GM19467 (cell line): ENCODE data around the gene TCAP.

Experiments
- ATAC-seq: cut with Tn5 transposase; IDR thresholded peaks from one replicate; pipeline ENCODE4 v1.9.1; 2021; ENCODE audit warnings: mild to moderate bottlenecking, moderate library complexity; ENCODE audit not compliant: unreplicated experiment

The TCAP gene

DNA sequence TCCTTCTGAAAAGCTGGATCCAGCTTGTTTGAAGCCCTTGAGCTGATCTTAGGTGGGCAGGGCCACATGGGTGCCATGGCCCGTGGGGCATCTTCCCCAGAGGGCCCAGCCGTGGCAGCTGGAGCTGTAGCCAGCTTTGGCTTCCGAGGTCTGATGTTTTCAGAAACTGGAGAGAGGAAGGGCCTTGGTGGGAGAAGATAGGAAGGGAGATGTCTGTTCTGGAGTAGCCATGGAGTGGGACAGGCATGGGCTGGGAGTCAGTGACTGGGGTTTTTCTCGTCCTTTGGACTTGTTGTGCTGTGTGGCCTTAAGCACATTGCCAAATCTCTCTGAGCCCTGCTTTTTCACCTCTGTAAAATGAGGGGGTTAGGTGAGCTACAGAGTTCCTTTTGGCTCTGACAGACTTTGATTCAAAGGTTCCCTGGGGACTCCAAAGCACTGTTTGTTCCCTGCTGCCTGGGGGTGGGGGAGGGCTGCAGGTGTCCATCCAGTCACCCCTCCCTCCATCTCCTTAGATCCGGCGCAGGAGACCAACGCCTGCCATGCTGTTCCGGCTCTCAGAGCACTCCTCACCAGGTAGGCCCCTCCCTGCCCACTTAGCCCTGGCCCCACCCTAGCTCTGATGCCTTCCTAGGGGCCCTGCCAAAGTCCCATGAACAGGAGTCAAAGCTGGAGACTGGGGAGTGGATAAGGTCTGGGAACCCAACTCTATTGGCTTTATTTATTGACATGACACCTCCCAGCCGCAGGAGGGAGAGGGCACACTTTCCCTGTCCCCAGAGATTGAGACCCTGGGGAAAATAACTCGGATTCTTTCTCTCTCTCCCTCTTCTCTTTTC lies 36.3 kb upstream of the TCAP start:
- no peak for ATAC-seq

DNA sequence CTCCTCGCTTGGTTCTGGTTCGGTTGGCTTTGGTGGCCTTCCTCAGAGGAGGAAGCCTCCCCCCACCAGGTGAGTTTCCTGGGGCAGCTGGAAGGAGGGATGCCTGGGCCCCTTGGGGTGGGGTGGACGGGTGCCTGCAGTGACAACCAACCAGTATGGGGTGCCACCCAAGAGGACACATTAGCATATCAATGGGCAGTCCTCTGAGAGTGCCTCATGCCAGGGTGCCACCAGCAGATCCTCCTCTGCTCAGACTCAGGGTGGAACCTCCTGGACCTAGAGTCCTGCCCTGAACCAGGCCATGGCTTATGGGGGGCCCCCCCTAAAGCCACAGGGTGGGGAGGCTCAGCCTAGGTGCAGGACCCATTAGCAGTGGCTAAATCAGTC lies 35.7 kb upstream of the TCAP start:
- ATAC-seq = no peak

DNA sequence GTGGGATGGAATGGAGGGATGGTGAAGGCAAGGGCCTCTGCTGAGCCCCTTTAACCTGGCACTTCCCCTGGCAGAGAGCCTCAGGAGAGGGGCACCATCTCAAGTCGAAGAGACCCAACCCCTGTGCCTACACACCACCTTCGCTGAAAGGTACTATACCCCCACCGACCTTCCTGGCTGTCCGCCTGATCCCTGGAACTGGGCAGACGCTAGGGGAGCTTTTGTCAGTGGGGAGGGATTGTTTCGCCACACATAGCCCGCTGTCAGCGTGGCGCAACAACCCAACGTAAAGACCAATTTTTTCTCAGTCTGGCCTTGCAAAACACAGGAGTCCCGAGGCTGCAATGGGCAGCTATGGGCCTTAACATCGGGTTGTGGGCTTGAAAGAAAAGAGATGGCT lies 35.3 kb upstream of the TCAP start:
- no peak for ATAC-seq

DNA sequence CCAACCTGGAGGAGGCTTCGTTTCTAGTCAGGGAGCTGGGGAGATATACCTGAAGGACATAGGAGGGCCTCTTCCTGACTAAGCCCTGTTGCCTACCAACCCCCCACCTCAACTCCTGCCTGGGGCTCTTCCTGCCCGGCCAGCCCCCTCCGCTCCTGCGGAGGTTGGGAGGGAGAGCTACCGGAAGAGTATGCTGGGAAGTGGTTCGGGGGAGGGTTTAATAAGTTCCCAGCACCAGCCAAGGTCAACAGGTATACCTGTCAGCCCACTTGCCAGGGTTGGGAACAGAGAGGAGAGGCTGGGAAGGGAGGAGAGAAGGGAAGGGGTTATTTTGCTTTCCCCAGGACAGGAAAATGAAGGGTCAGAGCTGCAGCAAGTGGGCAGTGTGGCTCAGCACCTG lies 33.7 kb upstream of the TCAP start:
- no peak for ATAC-seq

DNA sequence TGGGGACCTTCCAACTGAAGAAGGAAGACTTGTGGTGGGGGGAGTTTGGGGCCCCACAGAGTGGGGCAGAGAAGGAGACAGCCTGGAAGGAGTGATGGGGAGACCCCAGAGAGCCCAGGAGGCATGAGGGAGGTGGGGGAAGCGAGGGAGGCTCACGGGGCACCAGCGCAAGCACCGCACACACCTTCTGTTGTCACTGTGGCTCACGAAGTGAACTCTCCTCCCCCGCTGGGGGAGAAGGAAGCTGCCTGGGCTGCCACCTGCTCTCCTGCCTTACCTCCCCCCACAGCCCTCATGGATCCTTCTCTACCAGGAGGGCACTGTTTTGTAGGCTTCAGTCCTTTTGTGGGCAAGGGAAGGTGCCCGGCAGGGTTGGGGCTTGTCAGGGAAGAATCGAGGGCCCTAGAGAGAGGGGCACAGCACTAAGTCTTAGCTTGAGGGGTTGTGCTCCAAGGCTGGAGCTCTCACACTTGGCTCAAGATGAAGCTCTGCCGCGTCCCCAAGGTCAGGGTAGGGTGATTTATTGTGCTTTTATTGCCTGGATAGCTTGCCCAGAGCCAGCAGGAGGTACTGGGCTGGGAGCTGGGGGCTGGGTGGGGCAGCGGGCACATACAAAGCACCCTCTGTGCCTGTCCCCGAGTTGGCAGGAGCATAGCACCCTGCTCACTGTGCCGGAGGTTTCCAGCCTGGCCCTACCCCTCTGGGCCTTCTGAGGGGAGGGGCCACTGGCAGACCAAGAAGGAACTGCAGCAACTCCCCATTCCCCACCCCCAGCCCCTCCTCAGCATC lies 32.8 kb upstream of the TCAP start:
- ATAC-seq = no peak

DNA sequence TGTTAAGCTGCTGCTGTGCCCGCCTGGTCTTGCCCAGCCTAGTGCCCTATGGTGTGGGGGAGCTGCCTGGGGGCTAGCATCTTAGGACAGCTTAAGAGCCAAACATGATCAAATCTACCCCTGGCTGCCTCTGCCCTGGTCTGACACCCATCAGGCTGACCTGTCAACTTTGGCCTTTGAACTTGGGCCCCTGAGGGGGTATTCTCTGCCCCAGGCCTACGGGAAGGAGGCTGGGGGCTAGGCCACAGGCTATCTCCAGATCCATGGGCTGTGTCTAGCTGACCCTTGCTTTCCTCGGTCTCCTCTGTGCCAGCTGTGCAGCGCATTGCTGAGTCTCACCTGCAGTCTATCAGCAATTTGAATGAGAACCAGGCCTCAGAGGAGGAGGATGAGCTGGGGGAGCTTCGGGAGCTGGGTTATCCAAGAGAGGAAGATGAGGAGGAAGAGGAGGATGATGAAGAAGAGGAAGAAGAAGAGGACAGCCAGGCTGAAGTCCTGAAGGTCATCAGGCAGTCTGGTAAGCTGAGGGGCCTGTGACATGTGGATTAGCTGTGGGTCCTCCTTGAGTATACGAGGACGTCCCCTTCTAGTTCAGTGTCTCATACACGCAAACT lies 31.5 kb upstream of the TCAP start:
- ATAC-seq = no peak

DNA sequence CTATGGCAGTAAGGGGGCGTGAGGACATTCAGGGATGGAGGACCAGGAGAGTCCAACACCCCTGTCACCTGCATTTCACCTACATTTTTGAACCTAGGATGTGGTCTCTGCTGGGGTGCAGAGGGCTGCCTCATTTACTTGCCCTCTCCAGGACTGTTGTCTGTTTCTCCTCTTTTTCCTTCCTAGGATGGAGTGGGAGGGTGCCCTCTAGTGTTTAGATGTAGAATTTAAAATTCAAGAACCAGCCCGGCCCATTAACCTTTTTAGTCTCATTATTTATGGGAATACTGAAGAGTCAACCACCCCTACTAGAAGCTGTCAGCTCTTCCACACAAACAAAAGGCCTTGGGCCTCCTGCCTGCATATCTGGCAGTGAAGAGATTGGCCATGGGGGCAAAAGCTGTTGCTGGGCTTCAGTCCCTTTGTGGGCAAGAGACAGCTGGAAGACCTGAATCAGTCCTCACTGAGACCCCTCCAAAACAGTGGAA lies 30.7 kb upstream of the TCAP start:
- no peak for ATAC-seq

DNA sequence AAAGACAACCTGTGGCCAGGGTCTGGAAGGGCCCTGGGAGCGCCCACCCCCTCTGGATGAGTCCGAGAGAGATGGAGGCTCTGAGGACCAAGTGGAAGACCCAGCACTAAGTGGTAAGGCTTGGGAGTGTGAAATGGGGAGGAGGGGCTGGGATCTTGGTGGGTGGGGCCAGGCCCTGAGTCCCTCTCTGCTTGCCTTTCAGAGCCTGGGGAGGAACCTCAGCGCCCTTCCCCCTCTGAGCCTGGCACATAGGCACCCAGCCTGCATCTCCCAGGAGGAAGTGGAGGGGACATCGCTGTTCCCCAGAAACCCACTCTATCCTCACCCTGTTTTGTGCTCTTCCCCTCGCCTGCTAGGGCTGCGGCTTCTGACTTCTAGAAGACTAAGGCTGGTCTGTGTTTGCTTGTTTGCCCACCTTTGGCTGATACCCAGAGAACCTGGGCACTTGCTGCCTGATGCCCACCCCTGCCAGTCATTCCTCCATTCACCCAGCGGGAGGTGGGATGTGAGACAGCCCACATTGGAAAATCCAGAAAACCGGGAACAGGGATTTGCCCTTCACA lies 29.5 kb upstream of the TCAP start:
- no peak for ATAC-seq

DNA sequence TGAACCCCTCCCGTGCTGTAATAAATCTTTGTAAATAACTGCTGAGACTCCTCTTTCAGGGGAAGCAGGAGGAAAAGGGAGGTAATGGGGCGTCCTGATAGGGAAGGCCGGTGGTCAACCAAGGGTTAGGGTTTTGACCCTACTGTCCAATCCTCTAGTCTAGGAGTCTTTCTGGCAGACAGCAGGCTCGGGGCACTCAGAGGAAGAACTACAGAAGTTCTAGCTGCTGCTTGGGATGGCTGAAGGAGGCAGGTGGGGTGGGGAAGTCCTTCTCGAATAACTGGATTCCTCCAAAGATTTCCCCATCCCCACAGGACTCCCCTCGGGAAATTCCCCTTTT lies 28.6 kb upstream of the TCAP start:
- ATAC-seq = no peak

DNA sequence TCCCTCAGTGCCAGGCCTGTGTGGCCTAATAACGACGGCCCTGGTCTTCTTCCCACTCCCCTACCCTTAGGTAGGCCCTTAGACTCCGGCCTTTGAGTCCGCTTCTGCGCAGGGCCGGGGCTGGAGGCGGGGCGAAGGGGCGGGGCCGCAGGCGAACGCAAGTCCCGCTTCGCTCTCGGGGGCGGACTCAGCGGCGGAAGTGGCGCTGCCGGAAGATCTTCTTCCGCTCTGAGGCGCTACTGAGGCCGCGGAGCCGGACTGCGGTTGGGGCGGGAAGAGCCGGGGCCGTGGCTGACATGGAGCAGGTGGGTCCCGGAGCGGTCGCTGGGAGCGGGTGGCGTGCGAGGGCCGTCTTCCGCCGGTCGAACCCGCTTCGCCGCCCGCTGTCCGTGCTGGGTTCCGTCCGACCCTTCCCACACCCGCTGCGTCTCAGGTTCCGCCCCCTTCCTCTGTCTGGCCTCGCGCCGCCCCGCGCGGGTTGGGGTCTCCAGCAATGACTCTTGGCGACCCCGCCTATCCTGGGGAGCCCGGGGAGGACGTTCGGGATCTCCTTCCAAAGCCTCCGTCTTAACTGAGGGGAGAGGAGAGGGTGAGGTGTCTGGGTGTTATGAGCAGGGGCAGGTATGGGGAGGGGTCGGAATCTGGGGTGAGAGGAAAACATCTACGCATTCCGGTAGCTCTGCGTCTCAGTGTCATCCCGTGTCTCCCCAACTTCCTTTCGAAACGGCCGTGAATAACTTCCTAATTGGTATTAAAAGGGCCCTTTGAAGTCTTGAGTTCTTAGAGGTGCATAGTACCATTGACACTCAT lies 28.0 kb upstream of the TCAP start, which contains the start of gene STARD3:
STARD3 (plus strand) TSS at position 218 of the 810 bp plus-strand sequence. CDS start 16,388 bp downstream, outside the sequence.
- ATAC-seq = peak; percentile 70

DNA sequence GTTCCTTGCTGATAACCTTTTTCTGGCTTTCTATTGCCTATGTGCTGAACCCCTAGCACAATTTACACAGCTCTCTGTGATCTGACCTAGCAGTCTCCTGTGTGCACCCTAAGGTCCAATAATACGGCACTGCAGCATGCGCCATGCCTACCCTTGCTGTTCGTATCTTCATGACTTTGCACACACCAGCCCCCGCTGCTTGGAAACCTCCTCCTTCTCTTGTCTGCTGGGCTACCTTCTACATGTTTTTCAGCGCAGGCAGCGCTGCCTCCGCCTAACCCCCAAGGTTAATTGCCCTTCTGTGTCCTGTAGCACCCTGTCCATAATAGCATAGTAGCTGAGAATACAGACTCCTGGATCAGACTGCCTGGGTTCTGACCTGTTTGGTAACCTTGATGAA lies 26.8 kb upstream of the TCAP start:
- no peak for ATAC-seq

DNA sequence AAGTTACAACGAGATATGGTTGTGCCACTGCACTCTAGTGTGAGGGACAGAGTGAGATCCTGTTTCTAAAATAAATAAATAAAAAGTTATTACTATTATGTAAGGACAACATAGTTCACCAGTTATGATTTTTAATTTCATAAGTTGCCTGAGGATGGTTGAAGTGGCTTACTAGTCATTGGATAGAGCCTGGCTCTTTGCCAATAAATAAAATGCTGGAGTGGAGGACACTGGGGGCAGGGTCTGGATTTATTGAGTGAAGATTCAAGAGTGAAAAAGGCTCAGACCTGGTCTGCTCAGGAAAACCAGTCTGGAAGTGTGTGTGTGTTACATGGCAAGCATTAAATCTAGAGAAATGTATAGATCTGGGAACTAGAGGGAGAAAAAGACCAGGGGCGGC lies 26.1 kb upstream of the TCAP start:
- ATAC-seq = no peak

DNA sequence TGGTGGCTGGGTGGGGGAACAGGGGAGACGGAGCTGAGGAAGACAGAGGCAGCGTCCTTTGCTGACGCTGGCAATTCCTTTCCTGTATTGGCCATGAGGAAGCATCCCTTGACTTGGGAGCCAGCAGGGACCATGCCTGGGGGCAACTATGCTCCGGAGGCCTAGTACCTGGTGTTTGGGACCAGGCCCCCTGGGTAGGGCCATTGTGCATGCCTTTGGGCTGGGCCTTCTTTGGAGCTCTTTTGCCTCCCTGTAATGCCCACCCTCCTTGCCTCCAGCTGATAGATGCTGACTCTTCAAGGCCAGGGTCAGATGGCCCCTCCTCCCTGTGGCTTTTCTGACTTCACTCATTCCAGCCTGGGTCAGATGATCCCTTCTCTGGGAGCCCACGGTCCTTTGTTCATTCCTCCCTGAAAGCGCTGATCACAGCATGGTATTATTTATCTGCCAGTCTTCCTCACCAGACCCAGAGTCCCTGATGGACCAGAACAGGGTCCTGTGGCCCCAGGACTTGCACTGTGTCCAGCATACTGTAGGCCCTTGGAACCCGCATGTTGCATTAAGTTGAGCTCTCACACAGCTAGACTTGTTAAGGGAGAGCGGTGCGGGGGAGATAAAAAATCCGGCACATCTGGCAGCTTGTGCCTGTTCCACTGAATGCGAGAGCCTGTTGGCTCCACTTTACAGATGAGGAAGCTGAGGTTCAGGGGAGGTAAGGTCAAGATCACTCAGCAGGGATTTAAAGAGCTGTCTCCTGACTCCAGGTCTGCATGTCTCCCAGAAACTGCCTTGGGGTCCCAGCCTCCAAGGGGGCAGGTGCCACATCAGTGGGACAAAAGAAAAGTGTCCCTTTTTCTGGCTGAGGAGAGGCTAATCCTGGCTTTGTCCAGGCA lies 25.3 kb upstream of the TCAP start:
- no peak for ATAC-seq

DNA sequence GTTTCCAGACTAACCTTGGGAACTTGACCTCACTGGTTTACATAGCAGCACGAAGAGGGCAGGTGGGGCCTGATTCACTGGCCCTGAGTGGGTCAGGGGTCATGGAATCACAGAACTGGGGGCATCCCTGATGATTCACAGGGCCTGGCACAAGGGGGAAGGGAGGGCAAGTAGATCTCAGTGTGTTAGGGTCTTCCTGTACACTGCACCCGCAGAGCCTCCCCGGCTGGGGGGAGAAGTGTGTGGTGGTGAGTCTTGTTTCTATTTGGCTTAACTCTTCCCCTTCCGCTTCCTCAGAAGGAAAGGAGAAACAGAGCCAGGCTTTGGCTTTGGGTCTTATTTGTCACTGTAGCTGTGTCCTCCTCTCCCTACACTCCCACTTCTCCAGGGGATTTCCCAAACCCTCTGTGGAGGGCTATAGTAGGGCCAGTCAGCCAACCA lies 24.5 kb upstream of the TCAP start:
- no peak for ATAC-seq

DNA sequence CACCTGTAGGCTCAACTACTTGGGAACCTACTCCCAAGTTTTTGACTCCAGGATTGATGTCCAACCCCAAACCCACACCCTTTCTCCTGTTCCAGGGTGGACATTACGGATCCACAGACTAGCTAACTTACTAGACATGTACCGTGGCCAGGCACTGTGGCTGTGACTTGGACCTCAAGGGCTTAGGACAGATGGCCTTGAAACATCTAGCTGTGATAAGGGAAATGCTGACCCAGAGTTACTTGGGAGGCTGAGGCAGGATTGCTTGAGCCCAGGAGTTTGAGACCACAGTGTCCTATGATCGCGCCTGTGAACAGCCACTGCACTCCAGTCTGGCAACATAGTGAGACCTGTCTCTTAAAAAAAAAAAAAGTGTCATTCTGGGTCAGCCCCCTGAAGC lies 24.1 kb upstream of the TCAP start:
- ATAC-seq = no peak

DNA sequence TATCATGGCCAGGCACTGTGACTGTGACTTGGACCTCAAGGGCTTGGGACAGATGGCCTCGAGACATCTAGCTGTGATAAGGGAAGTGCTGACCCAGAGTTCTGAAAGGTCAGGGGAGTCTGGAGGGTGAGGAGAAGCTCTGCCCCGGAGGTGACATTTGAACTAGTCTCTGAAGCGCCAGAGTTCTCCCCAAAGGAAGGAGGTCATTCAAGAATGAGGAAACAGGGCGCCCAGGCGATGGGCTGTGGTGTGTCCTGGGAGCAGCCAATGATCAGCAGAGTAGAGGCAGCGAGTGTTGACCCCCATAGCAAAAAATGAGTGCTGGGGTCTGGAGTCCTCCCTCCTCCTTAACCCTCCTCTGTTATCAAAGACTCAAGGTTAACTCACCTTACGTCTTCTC lies 23.3 kb upstream of the TCAP start:
- ATAC-seq = no peak

DNA sequence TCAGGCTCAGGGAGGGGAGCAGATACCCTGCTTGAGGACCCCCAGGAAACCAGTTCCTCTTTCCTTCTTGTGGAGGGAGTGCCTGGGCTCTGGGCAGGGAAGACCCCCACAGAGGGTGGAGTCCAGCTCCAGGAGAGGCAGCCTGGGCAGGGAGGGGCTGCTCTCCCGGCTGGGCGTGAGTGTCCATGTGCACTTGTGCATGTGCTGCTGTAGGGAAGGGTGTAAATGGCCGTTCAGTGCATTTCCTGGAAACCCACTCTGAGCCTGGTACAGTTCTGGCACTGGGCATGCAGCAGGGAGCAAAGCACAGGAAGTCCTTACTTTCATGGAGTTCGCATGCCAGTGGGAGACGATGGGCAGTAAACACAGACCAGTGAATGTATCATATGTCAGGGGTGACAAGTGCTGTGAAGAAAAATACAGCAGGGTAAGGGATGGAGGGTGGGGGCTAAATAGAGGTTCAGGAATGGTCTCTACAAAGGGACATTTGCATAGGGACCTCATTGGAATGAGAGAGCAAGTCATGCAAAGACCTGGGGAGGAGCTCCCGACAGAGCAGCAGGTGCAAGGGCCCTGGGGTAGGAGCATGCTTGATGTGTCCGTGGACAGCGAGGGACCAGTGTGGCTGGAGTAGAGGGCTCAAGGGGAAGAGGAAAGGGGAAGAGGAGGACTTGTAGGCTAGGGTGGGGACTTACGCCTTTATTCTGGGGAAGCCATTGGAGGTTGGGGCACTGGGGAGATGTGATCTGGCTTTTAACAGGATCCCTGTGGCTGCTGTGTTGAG lies 22.7 kb upstream of the TCAP start:
- no peak for ATAC-seq

DNA sequence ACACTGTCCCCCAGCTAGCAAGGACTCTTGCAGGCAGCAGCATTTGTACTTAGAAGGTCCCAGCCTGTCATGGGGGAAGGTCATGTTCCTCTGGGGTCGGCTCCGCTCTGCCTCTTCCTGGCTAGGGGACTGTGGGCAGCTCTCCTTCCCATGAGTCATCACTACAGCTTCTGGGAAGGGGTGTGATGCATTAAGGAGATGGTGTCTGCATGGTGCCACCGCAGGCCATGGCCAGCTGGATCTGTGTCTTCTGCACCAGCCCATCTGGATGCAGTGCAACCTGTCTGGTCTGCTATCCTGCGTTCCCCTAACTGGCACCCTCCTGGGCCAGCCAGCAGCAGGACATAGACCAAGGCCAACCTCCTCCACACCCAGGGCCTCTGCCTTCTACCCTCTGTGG lies 21.9 kb upstream of the TCAP start:
- no peak for ATAC-seq

DNA sequence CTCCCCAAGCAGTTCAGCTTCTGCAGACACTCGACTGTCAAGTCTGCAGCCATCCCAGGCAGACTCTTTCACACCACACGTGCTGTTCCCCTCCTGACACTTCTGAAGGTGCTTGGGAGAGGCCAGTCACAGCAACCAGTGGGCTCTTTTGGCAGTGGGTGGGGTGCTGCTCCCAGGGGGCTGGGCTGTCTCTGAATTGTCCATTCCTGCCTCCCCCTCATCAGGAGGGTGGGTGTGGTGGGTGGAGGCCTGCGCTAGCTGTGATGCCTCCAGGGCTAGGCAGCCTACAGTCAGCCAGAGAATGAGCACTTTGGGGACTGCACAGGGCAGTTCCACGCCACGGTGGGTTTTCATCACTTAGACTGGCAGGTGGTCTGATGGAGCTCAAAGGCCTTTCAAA lies 17.9 kb upstream of the TCAP start:
- no peak for ATAC-seq
